Testis (tissue), 2 donors: ENCODE measurements around the gene ZNF335.

Experiments
- CTCF ChIP-seq, 3 experiments: fragments of 450-650 bp in 2 of 3; fragments of 200-600 bp in 1 of 3; sonication (generic) in 1 of 3; IDR thresholded peaks; one replicate each; pipeline ENCODE4 v1.5.1; 2016 to 2019; ENCODE audit warnings: antibody characterized with exemption in 3 of 3, mild to moderate bottlenecking in 2 of 3, moderate library complexity in 1 of 3
- POLR2A ChIP-seq: fragments of 450-650 bp; IDR thresholded peaks from one replicate; pipeline ENCODE4 v1.6.1; 2017; ENCODE audit warnings: antibody characterized with exemption, mild to moderate bottlenecking, moderate library complexity

- no peak for TF ChIP-seq CTCF (IDR thresholded peaks at IDR 0.05)
- no peak for TF ChIP-seq POLR2A
Observed at GRCh38 chr20:46002008-46002407, 30.0 kb upstream of the ZNF335 start.
